Measurements from ENCODE around the gene NTHL1.
A peak's percentile ranks its signal among the peaks of the same experiment; 100 is the strongest.

Gene NTHL1

GRCh38 chr16:2062801-2063200, 15.2 kb upstream of the NTHL1 start:
- DNase-seq, result no peak

DNA sequence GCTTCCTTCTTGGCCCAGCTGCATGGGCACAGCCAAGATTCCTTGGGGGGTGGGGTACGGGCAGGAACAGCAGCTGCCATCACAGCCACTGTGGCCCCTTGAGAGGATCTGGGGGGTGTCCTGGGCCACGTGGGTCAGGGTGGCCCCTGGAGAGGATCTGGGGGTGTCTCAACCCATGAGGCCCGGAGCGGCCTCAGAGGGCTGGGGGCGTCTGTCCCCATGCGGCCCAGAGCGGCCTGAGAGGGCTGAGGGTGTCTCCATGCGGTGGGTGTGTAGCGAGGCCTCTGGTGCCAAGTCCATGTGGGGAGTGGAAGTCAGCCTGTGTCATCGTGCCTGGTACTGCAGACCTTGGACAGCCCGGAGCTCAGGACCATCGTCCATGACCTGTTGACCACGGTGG, 13.9 kb upstream of the NTHL1 start:
- no peak for DNase-seq

GRCh38 chr16:2061023-2061422, 13.4 kb upstream of the NTHL1 start:
- DNase-seq, result no peak

DNA sequence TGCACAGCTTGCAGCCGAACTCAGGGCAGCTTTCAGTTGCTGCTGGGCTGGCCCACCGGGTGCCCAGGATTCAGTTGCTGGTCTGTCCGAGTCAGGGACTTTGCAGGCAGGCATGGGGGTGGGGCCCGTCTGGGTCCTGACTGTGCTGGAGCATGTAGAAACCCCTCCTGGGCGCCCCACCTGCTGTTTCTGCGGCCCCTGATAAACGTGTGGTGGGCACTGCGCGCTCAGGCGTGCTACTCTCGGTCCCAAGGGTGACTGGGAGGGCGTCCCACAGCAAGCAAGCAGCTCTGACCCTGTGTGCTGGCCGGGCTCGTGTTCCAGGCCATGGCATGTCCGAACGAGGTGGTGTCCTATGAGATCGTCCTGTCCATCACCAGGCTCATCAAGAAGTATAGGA, 12.7 kb upstream of the NTHL1 start:
- no peak for DNase-seq

DNA sequence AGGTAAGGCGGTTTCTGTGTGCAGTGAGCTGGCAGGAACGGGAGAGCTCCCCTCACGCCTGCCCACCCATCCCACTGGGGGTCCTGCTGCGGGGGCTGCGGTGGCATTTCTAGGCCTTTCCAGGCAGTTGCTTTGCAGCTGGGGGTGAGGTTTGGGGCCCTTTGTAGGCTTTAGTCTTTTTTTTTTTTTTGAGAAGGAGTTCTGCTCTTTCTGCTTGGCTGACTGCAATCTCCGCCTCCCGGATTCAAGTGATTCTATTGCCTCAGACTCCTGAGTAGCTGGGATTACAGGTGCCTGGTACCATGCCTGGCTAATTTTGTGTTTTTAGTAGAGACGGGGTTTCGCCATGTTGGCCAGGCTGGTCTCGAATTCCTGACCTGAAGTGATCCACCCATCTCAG, 11.2 kb upstream of the NTHL1 start:
- no peak for DNase-seq

DNA sequence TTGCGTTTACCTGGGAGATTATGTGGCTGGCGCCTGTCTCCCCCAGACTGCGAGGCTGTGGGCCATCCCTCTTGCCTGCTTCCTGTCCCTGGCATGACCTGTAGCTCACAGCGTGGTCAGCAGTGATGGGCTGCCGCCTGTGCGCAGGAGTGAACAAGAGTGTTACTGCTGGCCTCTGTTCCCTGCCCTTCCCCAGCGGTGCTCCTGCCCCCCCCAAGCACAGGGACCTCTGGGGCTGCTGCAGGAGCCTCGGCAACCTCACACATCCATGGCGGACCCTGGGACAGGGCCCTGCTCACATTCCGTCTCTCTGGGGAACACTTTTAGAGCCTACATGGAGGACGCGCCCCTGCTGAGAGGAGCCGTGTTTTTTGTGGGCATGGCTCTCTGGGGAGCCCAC, 10.8 kb upstream of the NTHL1 start:
- no peak for DNase-seq

GRCh38 chr16:2057438-2057837, 9.8 kb upstream of the NTHL1 start:
- DNase-seq, result no peak

GRCh38 chr16:2056681-2057407, 9.2 kb upstream of the NTHL1 start:
- no peak for DNase-seq

DNA sequence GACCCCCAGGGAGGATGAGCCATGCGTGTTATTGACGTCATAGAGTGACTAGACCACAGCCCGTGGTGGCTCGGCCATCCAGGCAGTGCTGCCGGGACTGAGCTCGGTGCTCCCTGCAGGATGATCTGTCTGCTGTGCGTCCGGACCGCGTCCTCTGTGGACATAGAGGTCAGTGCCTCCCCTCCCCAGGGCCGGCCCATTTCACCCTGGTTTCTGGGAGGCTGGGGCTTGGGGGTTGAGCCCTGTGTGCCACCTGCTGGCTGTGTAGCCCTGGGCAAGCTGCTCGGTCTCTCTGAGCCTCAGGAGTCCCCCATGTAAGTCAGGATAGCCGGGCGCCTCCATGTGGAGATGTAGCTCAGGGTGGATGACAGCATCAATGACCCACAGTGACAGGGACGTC, 8.4 kb upstream of the NTHL1 start:
- DNase-seq, result no peak

- DNase-seq, result no peak
Observed at GRCh38 chr16:2054543-2055245, 7.1 kb upstream of the NTHL1 start.

DNA sequence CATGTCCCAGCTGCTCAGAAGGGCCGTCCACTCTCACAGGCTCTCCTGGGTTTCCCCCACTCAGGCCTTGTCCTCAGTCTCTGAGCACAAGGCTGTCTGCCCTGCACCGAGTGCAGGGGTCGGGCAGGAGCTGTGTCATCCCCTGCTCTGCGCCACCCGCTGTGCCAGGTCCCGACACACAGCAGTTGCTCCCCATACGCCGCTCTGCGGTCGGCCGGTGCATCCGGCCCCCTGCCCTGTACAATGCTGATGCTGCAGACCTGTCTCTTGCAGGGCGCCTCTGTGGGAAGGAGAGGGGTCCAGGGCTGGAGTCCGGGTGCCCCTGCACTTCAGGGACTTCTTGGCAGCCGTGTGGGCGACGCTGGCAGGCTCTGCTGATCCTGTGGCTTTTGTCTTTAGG, 6.3 kb upstream of the NTHL1 start:
- DNase-seq, result no peak

- no peak for DNase-seq
Observed at GRCh38 chr16:2053211-2053610, 5.6 kb upstream of the NTHL1 start.

DNA sequence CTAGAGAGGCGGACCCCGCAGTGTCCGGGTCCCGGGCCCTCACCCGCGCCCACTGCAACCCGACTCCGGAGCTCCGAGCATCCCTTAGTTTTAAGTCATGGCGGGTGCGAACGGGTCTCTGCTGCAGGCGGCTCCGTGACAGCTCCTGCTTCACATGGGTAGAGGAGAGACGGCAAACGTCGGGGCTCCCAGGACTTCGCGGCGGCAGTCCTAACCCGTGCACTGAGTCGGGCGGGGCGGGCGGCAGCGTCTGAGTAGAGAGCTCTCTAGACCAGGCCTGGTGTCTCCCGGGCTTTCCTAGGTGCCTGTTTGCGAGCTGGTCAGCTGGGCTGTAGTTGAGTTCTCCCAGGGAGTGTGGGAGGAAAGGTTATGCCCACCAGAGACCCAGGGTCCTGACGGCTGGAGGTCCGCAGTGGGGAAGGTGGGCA, 496 bp upstream of the NTHL1 start:
- no peak for DNase-seq

DNA sequence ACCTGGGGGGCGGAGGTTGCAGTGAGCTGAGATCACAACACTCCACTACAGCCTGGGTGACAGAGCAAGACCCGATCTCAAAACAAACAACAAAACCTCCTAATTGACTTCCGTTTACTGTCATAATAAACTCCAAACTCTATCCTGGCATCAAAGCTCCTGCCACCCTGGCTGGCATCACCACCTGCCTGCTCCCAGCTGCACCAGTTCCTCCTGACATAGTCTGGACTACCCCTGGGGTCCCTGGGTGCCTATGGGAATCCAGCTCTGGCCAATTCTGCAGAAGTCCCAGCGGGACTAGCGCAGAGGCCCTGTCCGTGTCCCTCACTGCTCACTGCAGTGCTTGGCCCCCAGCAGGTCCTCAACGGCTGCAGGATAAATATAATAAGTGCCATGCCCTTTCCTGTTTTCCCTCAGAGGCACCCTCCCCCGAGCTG, 723 bp downstream of the NTHL1 start:
- DNase-seq, result peak in 1 of 2 experiments; percentile 51

GRCh38 chr16:2045965-2046892, 1.4 kb downstream of the NTHL1 start:
- no peak for DNase-seq

DNA sequence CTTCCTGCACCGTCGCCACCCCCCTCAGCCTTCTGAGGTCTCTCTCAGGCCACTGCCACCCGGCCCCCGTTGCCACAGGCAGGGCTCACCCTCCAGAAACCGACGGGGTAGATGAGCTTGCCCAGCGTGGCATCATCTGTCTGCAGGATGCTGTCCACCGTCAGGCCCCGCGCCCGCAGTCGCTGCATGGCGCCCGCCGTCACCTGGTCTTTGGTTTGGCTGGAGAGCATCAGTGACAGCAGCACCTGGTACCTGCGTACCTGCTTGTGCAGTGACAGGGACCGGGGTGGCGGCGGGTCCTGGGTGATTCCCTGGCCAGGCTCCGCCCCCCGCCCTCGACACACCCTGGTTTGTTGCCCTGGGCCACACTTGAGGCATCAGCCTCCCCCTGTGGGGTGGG, 3.1 kb downstream of the NTHL1 start:
- no peak for DNase-seq

GRCh38 chr16:2043667-2044451, 3.8 kb downstream of the NTHL1 start:
- DNase-seq, result peak; percentile 81 to 85

- no peak for DNase-seq
Observed at GRCh38 chr16:2042986-2043666, 4.5 kb downstream of the NTHL1 start.

- peak; percentile 84 to 93 for DNase-seq
Observed at GRCh38 chr16:2042171-2042985, 5.3 kb downstream of the NTHL1 start.

DNA sequence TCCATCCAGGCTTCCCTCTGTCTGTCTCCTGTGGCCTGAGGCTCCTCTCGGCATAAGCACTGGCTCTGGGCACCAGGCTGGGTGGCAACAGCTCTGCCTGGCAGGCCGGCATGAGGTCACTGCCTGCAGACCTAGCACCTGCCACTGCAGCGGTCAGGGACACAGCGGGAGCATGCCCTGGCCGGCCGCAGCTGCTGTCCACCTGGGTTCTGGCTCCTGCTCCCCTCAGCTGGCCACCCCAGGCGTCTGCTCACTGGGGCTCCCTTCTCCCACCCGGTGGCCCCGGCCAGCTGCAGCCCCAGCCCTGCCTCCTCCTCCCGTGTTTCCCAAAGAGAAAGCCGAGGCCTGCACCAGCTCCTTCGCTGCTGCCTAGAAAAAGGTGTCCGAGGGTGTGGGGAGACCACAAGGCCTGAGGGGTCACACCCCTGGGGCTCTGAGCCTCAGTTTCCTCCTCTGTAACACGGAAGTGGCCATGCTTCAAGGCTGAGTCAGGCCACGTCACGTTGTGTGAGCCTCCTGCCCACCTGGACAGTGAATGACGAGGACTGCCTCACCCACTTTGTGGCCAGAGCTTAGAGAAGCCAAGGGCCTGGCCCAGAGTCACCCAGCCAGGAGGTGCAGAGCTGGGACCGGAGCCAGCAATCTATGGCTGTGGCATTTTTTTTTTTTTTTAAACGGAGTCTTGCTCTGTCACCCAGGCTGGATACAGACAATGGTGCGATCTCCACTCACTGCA, 6.7 kb downstream of the NTHL1 start:
- peak; percentile 69 to 83 for DNase-seq
